WTC11 (cell line): ENCODE measurements around the gene SLC19A1. TPM values are rescaled to one million over a fixed set of nuclear protein-coding genes. Genes with fewer than 3 reads are reported as not detected.

Source experiments
- ATAC-seq: fragments of 200-7000 bp; cut with Tn5 transposase; 2 replicates; pipeline ENCODE4 v1.10.0; 2021; ENCODE audit warnings: mild to moderate bottlenecking, moderate library complexity
- CTCF ChIA-PET: fragments of 300-600 bp; sonication (Branson Sonifier 250); formaldehyde crosslinking; loops from one replicate; lab custom pipeline; 2021; ENCODE audit warnings: antibody characterized with exemption; lab: Charles Lee
- POLR2A ChIA-PET: fragments of 350-600 bp; sonication (Branson Sonifier 250); formaldehyde crosslinking; loops from one replicate; lab custom pipeline; 2021; ENCODE audit warnings: antibody characterized with exemption; lab: Charles Lee
- DNase-seq: peaks from one replicate; pipeline ENCODE4 v3.0.0; 2021; ENCODE audit warnings: low spot score
- H3K27ac Mint-ChIP-seq: 2 replicates; pipeline ENCODE4 v1.8.0; 2021; ENCODE audit warnings: mixed read lengths
- H3K27me3 Mint-ChIP-seq: 2 replicates; pipeline ENCODE4 v1.8.0; 2021; ENCODE audit warnings: low read depth, mild to moderate bottlenecking, moderate library complexity, mixed read lengths
- H3K36me3 Mint-ChIP-seq: 2 replicates; pipeline ENCODE4 v1.8.0; 2021; ENCODE audit warnings: mixed read lengths
- H3K4me1 Mint-ChIP-seq: 2 replicates; pipeline ENCODE4 v1.8.0; 2022; ENCODE audit warnings: mixed read lengths
- H3K4me3 Mint-ChIP-seq: 2 replicates; pipeline ENCODE4 v1.8.0; 2021; ENCODE audit warnings: mild to moderate bottlenecking, moderate library complexity, mixed read lengths
- H3K9me3 Mint-ChIP-seq: 2 replicates; pipeline ENCODE4 v1.8.0; 2021; ENCODE audit warnings: mixed read lengths
- CREB1 ChIP-seq: sonication (generic); formaldehyde crosslinking; IDR thresholded peaks from 2 replicates; pipeline ENCODE4 v1.8.0; 2023; ENCODE audit warnings: mild to moderate bottlenecking, missing genetic modification reagents
- CREM ChIP-seq: sonication (generic); formaldehyde crosslinking; IDR thresholded peaks from 2 replicates; pipeline ENCODE4 v1.8.1; 2022; ENCODE audit warnings: mild to moderate bottlenecking, missing genetic modification reagents, moderate library complexity
- EMX1 ChIP-seq: fragments of 250-450 bp; sonication (Bioruptor Pico); IDR thresholded peaks from 2 replicates; pipeline ENCODE4 v1.8.0; 2021; ENCODE audit warnings: mild to moderate bottlenecking
- FOXP1 ChIP-seq: sonication (generic); formaldehyde crosslinking; IDR thresholded peaks from 2 replicates; pipeline ENCODE4 v1.8.0; 2022; ENCODE audit warnings: missing genetic modification reagents, mild to moderate bottlenecking, moderate library complexity, borderline replicate concordance
- GABPB1 ChIP-seq: sonication (generic); formaldehyde crosslinking; IDR thresholded peaks from 2 replicates; pipeline ENCODE4 v1.8.1; 2023; ENCODE audit warnings: mild to moderate bottlenecking, missing genetic modification reagents
- GRHL2 ChIP-seq: fragments of 250-450 bp; sonication (Bioruptor Pico); IDR thresholded peaks from 2 replicates; pipeline ENCODE4 v1.8.0; 2022; ENCODE audit warnings: mild to moderate bottlenecking, moderate library complexity; ENCODE audit not compliant: insufficient replicate concordance, severe bottlenecking
- JAZF1 ChIP-seq: fragments of 250-450 bp; sonication (Bioruptor Pico); IDR thresholded peaks from 2 replicates; pipeline ENCODE4 v1.9.0; 2021; ENCODE audit warnings: moderate library complexity, mild to moderate bottlenecking, inconsistent platforms
- NFYB ChIP-seq: sonication (generic); formaldehyde crosslinking; conservative IDR thresholded peaks from 2 replicates; pipeline ENCODE4 v1.8.0; 2022; ENCODE audit warnings: low read depth, missing genetic modification reagents
- TEAD1 ChIP-seq: sonication (generic); formaldehyde crosslinking; IDR thresholded peaks from 2 replicates; pipeline ENCODE4 v1.8.0; 2022; ENCODE audit warnings: mild to moderate bottlenecking, missing genetic modification reagents
- ZNF396 ChIP-seq: fragments of 250-450 bp; sonication (Bioruptor Pico); IDR thresholded peaks from 2 replicates; pipeline ENCODE4 v1.8.0; 2021; ENCODE audit warnings: mild to moderate bottlenecking, moderate library complexity, borderline replicate concordance
- ZNF423 ChIP-seq: fragments of 250-450 bp; sonication (Bioruptor Pico); IDR thresholded peaks from 2 replicates; pipeline ENCODE4 v2.1.2; 2022; ENCODE audit warnings: mild to moderate bottlenecking, moderate library complexity
- ZNF671 ChIP-seq: fragments of 250-450 bp; sonication (Bioruptor Pico); IDR thresholded peaks from 2 replicates; pipeline ENCODE4 v1.8.0; 2021; ENCODE audit warnings: mild to moderate bottlenecking
- total RNA-seq: library from RNA; stranded (reverse); gene quantifications from 3 replicates; pipeline ENCODE4 v1.2.3, GENCODE V29; 2021
- TF ChIP-seq, protein P1 (sequence below): sonication (generic); formaldehyde crosslinking; IDR thresholded peaks from 2 replicates; pipeline ENCODE4 v1.8.0; 2023; ENCODE audit warnings: missing genetic modification reagents, mild to moderate bottlenecking, borderline replicate concordance
- TF ChIP-seq, protein P2 (sequence below): sonication (generic); formaldehyde crosslinking; IDR thresholded peaks from 2 replicates; pipeline ENCODE4 v1.8.1; 2022; ENCODE audit warnings: mild to moderate bottlenecking, missing genetic modification reagents, moderate library complexity, borderline replicate concordance
- TF ChIP-seq, protein P3 (sequence below): fragments of 200-600 bp; IDR thresholded peaks from 2 replicates; pipeline ENCODE4 v1.8.0; 2022; ENCODE audit warnings: antibody characterized with exemption
- TF ChIP-seq, protein P4 (sequence below): fragments of 250-450 bp; sonication (Bioruptor Pico); IDR thresholded peaks from 2 replicates; pipeline ENCODE4 v1.9.0; 2021; ENCODE audit warnings: mild to moderate bottlenecking

The SLC19A1 gene
- total RNA-seq, 1 experiment from 2014 or later, result 29.8 TPM

DNA sequence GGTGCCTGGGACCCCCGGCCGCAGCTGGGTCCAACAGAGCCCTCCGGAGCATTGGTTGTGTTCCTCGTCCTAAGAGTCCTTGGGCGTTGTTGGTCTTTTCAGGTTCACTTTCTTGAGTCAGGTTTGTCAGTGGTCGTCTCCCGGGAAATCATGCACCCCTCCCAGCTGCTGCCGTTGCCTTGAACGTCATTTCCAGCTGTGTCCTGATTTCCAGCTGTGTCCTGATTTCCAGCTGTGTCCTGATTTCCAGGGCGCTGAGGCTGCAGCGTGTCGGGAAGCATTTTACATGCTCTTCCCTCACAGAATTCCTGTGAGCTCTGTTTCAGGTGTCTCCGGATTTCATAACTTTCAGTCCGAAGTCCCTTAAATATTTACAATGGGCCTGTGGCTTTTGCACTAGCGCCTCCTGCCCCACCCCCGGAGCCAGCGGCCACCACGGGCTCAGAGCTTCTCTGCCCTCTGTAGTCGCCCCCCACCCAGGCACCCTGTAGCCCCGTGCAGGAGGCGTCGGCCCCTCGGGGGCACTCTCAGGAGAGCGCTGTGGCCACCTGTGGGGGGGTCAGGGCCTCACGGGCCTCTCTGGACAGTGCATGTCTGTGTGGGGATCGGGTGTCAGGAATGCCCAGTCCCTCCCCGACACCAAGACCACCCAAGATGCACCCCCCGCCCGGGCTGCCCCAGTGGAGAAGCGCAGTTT lies 70.6 kb downstream of the SLC19A1 start:
- Mint-ChIP-seq H3K27me3 (no peaks in the 10 kb centered on the region), H3K9me3 (no peaks in the 10 kb centered on the region), H3K27ac (peak overlapping the region; percentile 89), H3K36me3 (peaks cover 25% of the 10 kb centered on the region), H3K4me3 (no peak overlapping the region), H3K4me1 (peaks cover 8% of the 10 kb centered on the region)
- ChIA-PET CTCF (interaction anchor here (0.9 to 1.7 kb wide), 3 partner anchors 9 to 163 kb away, joined by 3 to 6 read pairs (median 3); no protein-coding TSS in a partner anchor), POLR2A (no interaction called here)
- DNase-seq, result no peak
- no peak for ATAC-seq
- TF ChIP-seq ZNF423 (CRISPR knock-in tag) (peak; percentile 44; the same call in 1 of the 2 replicates), GABPB1 (CRISPR knock-in tag) (peak; percentile 47; the same call in 1 of the 2 replicates), NFYB (CRISPR knock-in tag) (no peak)

DNA sequence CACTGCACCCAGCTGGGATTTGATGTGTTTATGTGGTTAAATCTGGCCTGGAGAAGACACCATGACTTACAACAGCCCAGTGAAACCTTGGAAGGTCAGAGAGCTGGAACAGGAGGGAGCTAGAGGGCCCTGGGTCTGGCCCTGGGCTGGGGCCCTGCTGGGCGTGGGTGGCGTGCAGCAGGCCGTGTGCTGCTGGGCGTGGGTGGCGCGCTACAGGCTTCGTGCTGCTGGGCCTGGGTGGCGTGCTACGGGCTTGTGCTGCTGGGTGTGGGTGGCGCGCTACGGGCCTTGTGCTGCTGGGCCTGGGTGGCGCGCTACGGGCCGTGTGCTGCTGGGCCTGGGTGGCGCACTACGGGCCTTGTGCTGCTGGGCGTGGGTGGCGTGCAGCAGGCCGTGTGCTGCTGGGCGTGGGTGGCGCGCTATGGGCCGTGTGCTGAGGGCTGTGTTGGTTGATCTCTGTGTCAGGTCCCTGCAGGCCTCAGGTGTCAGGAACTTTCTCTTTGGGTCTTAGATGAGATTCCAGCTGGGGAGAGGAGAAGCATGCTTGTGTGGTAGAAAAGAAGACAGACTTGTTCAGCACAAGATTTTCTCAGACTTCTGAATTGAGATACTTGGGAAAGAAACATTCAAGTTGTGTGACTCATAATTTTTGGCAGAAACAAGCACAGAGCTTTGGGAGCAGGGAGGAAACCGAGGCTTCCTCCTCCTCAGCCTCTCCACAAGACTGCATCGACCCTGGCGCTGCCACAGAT lies 71.3 kb downstream of the SLC19A1 start:
- DNase-seq (no peak), ATAC-seq (no peak)
- H3K36me3 Mint-ChIP-seq, result peaks cover 18% of the 10 kb centered on the region
- H3K27me3 Mint-ChIP-seq, result no peaks in the 10 kb centered on the region
- peak overlapping the region; percentile 89 for H3K27ac Mint-ChIP-seq
- H3K4me1 Mint-ChIP-seq, result peaks cover 8% of the 10 kb centered on the region
- no peak overlapping the region for H3K4me3 Mint-ChIP-seq
- ChIA-PET POLR2A (no interaction called here), CTCF (interaction anchor here (0.9 to 1.7 kb wide), 3 partner anchors 10 to 162 kb away, joined by 3 to 6 read pairs (median 3); no protein-coding TSS in a partner anchor)
- no peaks in the 10 kb centered on the region for H3K9me3 Mint-ChIP-seq
- no peak for TF ChIP-seq ZNF396 (CRISPR knock-in tag)
- TF ChIP-seq CREB1, result no peak
- no peak for TF ChIP-seq ZNF671 (CRISPR knock-in tag)
- TF ChIP-seq, protein P1, sequence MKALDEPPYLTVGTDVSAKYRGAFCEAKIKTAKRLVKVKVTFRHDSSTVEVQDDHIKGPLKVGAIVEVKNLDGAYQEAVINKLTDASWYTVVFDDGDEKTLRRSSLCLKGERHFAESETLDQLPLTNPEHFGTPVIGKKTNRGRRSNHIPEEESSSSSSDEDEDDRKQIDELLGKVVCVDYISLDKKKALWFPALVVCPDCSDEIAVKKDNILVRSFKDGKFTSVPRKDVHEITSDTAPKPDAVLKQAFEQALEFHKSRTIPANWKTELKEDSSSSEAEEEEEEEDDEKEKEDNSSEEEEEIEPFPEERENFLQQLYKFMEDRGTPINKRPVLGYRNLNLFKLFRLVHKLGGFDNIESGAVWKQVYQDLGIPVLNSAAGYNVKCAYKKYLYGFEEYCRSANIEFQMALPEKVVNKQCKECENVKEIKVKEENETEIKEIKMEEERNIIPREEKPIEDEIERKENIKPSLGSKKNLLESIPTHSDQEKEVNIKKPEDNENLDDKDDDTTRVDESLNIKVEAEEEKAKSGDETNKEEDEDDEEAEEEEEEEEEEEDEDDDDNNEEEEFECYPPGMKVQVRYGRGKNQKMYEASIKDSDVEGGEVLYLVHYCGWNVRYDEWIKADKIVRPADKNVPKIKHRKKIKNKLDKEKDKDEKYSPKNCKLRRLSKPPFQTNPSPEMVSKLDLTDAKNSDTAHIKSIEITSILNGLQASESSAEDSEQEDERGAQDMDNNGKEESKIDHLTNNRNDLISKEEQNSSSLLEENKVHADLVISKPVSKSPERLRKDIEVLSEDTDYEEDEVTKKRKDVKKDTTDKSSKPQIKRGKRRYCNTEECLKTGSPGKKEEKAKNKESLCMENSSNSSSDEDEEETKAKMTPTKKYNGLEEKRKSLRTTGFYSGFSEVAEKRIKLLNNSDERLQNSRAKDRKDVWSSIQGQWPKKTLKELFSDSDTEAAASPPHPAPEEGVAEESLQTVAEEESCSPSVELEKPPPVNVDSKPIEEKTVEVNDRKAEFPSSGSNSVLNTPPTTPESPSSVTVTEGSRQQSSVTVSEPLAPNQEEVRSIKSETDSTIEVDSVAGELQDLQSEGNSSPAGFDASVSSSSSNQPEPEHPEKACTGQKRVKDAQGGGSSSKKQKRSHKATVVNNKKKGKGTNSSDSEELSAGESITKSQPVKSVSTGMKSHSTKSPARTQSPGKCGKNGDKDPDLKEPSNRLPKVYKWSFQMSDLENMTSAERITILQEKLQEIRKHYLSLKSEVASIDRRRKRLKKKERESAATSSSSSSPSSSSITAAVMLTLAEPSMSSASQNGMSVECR (CRISPR knock-in tag), result no peak
- TF ChIP-seq, protein P2, sequence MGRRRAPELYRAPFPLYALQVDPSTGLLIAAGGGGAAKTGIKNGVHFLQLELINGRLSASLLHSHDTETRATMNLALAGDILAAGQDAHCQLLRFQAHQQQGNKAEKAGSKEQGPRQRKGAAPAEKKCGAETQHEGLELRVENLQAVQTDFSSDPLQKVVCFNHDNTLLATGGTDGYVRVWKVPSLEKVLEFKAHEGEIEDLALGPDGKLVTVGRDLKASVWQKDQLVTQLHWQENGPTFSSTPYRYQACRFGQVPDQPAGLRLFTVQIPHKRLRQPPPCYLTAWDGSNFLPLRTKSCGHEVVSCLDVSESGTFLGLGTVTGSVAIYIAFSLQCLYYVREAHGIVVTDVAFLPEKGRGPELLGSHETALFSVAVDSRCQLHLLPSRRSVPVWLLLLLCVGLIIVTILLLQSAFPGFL (CRISPR knock-in tag), result no peak
- no peak for TF ChIP-seq TEAD1
- TF ChIP-seq FOXP1 (CRISPR knock-in tag), result no peak
- no peak for TF ChIP-seq CREM (CRISPR knock-in tag)
- TF ChIP-seq GRHL2 (CRISPR knock-in tag), result no peak
- TF ChIP-seq, protein P3, sequence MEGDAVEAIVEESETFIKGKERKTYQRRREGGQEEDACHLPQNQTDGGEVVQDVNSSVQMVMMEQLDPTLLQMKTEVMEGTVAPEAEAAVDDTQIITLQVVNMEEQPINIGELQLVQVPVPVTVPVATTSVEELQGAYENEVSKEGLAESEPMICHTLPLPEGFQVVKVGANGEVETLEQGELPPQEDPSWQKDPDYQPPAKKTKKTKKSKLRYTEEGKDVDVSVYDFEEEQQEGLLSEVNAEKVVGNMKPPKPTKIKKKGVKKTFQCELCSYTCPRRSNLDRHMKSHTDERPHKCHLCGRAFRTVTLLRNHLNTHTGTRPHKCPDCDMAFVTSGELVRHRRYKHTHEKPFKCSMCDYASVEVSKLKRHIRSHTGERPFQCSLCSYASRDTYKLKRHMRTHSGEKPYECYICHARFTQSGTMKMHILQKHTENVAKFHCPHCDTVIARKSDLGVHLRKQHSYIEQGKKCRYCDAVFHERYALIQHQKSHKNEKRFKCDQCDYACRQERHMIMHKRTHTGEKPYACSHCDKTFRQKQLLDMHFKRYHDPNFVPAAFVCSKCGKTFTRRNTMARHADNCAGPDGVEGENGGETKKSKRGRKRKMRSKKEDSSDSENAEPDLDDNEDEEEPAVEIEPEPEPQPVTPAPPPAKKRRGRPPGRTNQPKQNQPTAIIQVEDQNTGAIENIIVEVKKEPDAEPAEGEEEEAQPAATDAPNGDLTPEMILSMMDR, result no peak
- TF ChIP-seq, protein P4, sequence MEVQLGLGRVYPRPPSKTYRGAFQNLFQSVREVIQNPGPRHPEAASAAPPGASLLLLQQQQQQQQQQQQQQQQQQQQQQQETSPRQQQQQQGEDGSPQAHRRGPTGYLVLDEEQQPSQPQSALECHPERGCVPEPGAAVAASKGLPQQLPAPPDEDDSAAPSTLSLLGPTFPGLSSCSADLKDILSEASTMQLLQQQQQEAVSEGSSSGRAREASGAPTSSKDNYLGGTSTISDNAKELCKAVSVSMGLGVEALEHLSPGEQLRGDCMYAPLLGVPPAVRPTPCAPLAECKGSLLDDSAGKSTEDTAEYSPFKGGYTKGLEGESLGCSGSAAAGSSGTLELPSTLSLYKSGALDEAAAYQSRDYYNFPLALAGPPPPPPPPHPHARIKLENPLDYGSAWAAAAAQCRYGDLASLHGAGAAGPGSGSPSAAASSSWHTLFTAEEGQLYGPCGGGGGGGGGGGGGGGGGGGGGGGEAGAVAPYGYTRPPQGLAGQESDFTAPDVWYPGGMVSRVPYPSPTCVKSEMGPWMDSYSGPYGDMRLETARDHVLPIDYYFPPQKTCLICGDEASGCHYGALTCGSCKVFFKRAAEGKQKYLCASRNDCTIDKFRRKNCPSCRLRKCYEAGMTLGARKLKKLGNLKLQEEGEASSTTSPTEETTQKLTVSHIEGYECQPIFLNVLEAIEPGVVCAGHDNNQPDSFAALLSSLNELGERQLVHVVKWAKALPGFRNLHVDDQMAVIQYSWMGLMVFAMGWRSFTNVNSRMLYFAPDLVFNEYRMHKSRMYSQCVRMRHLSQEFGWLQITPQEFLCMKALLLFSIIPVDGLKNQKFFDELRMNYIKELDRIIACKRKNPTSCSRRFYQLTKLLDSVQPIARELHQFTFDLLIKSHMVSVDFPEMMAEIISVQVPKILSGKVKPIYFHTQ, result no peak
- TF ChIP-seq JAZF1 (CRISPR knock-in tag), result no peak
- TF ChIP-seq EMX1 (CRISPR knock-in tag), result no peak
